Nephron (organoid): ENCODE results near the gene RCN1.

Source experiments
- H3K27ac Mint-ChIP-seq, 3 experiments: 2 replicates each; pipeline ENCODE4 v1.8.0; 2020; ENCODE audit warnings: mixed read lengths in 3 of 3, mild to moderate bottlenecking in 2 of 3, moderate library complexity in 1 of 3
- H3K27me3 Mint-ChIP-seq: 2 replicates; pipeline ENCODE4 v1.8.0; 2021; ENCODE audit warnings: low read depth, mild to moderate bottlenecking, moderate library complexity, mixed read lengths
- H3K36me3 Mint-ChIP-seq: 2 replicates; pipeline ENCODE4 v1.8.0; 2020; ENCODE audit warnings: low read depth, mixed read lengths
- H3K4me1 Mint-ChIP-seq: 2 replicates; pipeline ENCODE4 v1.8.0; 2020; ENCODE audit warnings: mixed read lengths
- H3K4me3 Mint-ChIP-seq, 3 experiments: 2 replicates each; pipeline ENCODE4 v1.8.0; 2020; ENCODE audit warnings: mild to moderate bottlenecking in 3 of 3, mixed read lengths in 3 of 3, moderate library complexity in 2 of 3
- H3K9me3 Mint-ChIP-seq: 2 replicates; pipeline ENCODE4 v1.8.0; 2020; ENCODE audit warnings: mixed read lengths
- CTCF ChIP-seq, 3 experiments: fragments of 200-600 bp; sonication (generic); IDR thresholded peaks; one replicate each; pipeline ENCODE4 v1.5.0; 2021; ENCODE audit warnings: antibody characterized with exemption in 3 of 3; ENCODE audit not compliant: unreplicated experiment in 3 of 3

Gene RCN1

GRCh38 chr11:32109138-32109537 is 18.3 kb downstream of the RCN1 start:
- Mint-ChIP-seq H3K4me1 (peaks cover 15% of the 10 kb centered on the region), H3K4me3 (no peak overlapping the region), H3K27me3 (no peaks in the 10 kb centered on the region), H3K27ac (no peak overlapping the region), H3K36me3 (peaks cover 20% of the 10 kb centered on the region), H3K9me3 (no peaks in the 10 kb centered on the region)
- no peak for TF ChIP-seq CTCF (IDR thresholded peaks at IDR 0.05; ENCODE audit: unreplicated experiment in 3 of 3)

GRCh38 chr11:32109592-32109991 is 18.7 kb downstream of the RCN1 start:
- Mint-ChIP-seq H3K36me3 (peaks cover 16% of the 10 kb centered on the region), H3K27ac (no peak overlapping the region), H3K27me3 (no peaks in the 10 kb centered on the region), H3K9me3 (no peaks in the 10 kb centered on the region), H3K4me3 (no peak overlapping the region), H3K4me1 (peaks cover 12% of the 10 kb centered on the region)
- TF ChIP-seq CTCF (IDR thresholded peaks at IDR 0.05; ENCODE audit: unreplicated experiment in 3 of 3), result no peak

- TF ChIP-seq CTCF (IDR thresholded peaks at IDR 0.05; ENCODE audit: unreplicated experiment in 3 of 3), result no peak
- H3K27ac Mint-ChIP-seq, result no peak overlapping the region
These were observed 19.9 kb downstream of the RCN1 start for GRCh38 chr11:32110795-32111194.

GRCh38 chr11:32113200-32113919 is 22.5 kb downstream of the RCN1 start:
- TF ChIP-seq CTCF (IDR thresholded peaks at IDR 0.05; ENCODE audit: unreplicated experiment in 3 of 3), result no peak
- Mint-ChIP-seq H3K27me3 (no peaks in the 10 kb centered on the region), H3K27ac (peak overlapping the region in 2 of 3 experiments; percentile 48 to 70), H3K4me1 (peaks cover 12% of the 10 kb centered on the region), H3K4me3 (no peak overlapping the region), H3K36me3 (no peaks in the 10 kb centered on the region), H3K9me3 (no peaks in the 10 kb centered on the region)

More at GRCh38 chr11:32110795-32111194, 19.9 kb downstream of the RCN1 start:
- Mint-ChIP-seq H3K4me3 (no peak overlapping the region), H3K4me1 (peaks cover 12% of the 10 kb centered on the region), H3K27me3 (no peaks in the 10 kb centered on the region), H3K9me3 (no peaks in the 10 kb centered on the region), H3K36me3 (peaks cover 6% of the 10 kb centered on the region)

GRCh38 chr11:32113920-32114203 is 23.0 kb downstream of the RCN1 start:
- no peak overlapping the region for H3K4me3 Mint-ChIP-seq
- no peaks in the 10 kb centered on the region for H3K36me3 Mint-ChIP-seq
- no peaks in the 10 kb centered on the region for H3K27me3 Mint-ChIP-seq
- no peaks in the 10 kb centered on the region for H3K9me3 Mint-ChIP-seq
- no peak for TF ChIP-seq CTCF (IDR thresholded peaks at IDR 0.05; ENCODE audit: unreplicated experiment in 3 of 3)
- peaks cover 12% of the 10 kb centered on the region for H3K4me1 Mint-ChIP-seq
- peak overlapping the region in 1 of 3 experiments; percentile 70 for H3K27ac Mint-ChIP-seq

- H3K36me3 Mint-ChIP-seq, result no peaks in the 10 kb centered on the region
- peaks cover 12% of the 10 kb centered on the region for H3K4me1 Mint-ChIP-seq
- no peak for TF ChIP-seq CTCF (IDR thresholded peaks at IDR 0.05; ENCODE audit: unreplicated experiment in 3 of 3)
These were observed 24.6 kb downstream of the RCN1 start for GRCh38 chr11:32115446-32115845.

More at GRCh38 chr11:32115446-32115845, 24.6 kb downstream of the RCN1 start:
- Mint-ChIP-seq H3K4me3 (no peak overlapping the region), H3K27me3 (no peaks in the 10 kb centered on the region), H3K9me3 (no peaks in the 10 kb centered on the region), H3K27ac (no peak overlapping the region)
